Prostate gland (tissue), 2 donors: ENCODE measurements around the gene MBIP. TPM values are rescaled to one million over a fixed set of nuclear protein-coding genes. Genes with fewer than 3 reads are reported as not detected.

Source experiments
- DNase-seq: peaks from one replicate; pipeline ENCODE4 v3.0.0-alpha.2; 2019; ENCODE audit warnings: low spot score
- H3K27ac ChIP-seq, 2 donors: fragments of 200-600 bp; sonication (generic); 2 replicates each; pipeline ENCODE4 v1.5.1; 2017 to 2019
- H3K27me3 ChIP-seq: fragments of 200-600 bp; sonication (generic); replicated peaks from 2 replicates; pipeline ENCODE4 v1.5.1; 2019; ENCODE audit not compliant: insufficient read depth
- H3K36me3 ChIP-seq, 2 donors: fragments of 200-600 bp; sonication (generic); 1 replicate in 1 of 2; 2 replicates in 1 of 2; pipeline versions ENCODE4 v1.5.1 to v1.8.1; 2017 to 2019
- H3K4me1 ChIP-seq: fragments of 200-600 bp; sonication (generic); replicated peaks from 2 replicates; pipeline ENCODE4 v1.5.1; 2019
- H3K4me3 ChIP-seq, 2 donors: fragments of 200-600 bp; sonication (generic); 2 replicates each; pipeline ENCODE4 v1.5.1; 2017 to 2019
- H3K9me3 ChIP-seq: fragments of 200-600 bp; sonication (generic); 2 replicates; pipeline ENCODE4 v1.5.1; 2017
- CTCF ChIP-seq, 4 experiments: fragments of 200-600 bp in 2 of 4; fragments of 450-650 bp in 2 of 4; sonication (generic) in 2 of 4; IDR thresholded peaks; 1 replicate in 3 of 4; 2 replicates in 1 of 4; pipeline ENCODE4 v1.5.1; 2016 to 2019; ENCODE audit warnings: antibody characterized with exemption in 4 of 4, mild to moderate bottlenecking in 2 of 4, moderate library complexity in 2 of 4
- POLR2A ChIP-seq: fragments of 450-650 bp; IDR thresholded peaks from one replicate; pipeline ENCODE4 v1.6.1; 2016; ENCODE audit warnings: antibody characterized with exemption, mild to moderate bottlenecking
- POLR2AphosphoS5 ChIP-seq: sonication (generic); formaldehyde crosslinking; IDR thresholded peaks from one replicate; pipeline ENCODE4 v1.6.1; 2017; ENCODE audit warnings: antibody characterized with exemption
- WGBS: methylation state at CpG from one replicate; pipeline ENCODE4 v1.1.5; 2018; 5-methylcytosine and 5-hydroxymethylcytosine counted together
- intact Hi-C: fragments of 100-400 bp; cut with DNase I; formaldehyde crosslinking; loops from one replicate; pipeline ENCODE4 v1.14.2; 2022
- total RNA-seq, 2 donors: library from RNA; depleted of rRNA; stranded (reverse); fragments of >200 nt; gene quantifications; one replicate each; pipeline ENCODE4 v1.1.0, GENCODE V29; 2016

The MBIP gene
- total RNA-seq, 2 donors from 2014 or later = 15.0 to 17.7 TPM

- H3K36me3 ChIP-seq = no peaks in the 10 kb centered on the region
- WGBS = 68% methylated on average over 3 of the region's 3 CpGs
- no peaks in the 10 kb centered on the region for H3K4me1 ChIP-seq
- H3K27ac ChIP-seq = no peak overlapping the region
- H3K4me3 ChIP-seq = no peak overlapping the region
- H3K27me3 ChIP-seq = no peaks in the 10 kb centered on the region
- H3K9me3 ChIP-seq = no peaks in the 10 kb centered on the region
- DNase-seq = no peak
- TF ChIP-seq CTCF (IDR thresholded peaks at IDR 0.05) = no peak
- intact Hi-C loops = no loop called here
Observed at GRCh38 chr14:36258241-36258640, 62.2 kb downstream of the MBIP start.

- no peak for TF ChIP-seq POLR2A
- no peak for TF ChIP-seq CTCF (IDR thresholded peaks at IDR 0.05)
- TF ChIP-seq POLR2AphosphoS5 = peak; percentile 51
- no peaks in the 10 kb centered on the region for H3K9me3 ChIP-seq
- WGBS = 18% methylated on average over 7 of the region's 7 CpGs
- H3K27me3 ChIP-seq = no peaks in the 10 kb centered on the region
- H3K4me1 ChIP-seq = no peaks in the 10 kb centered on the region
- DNase-seq = peak; percentile 50
- no peak overlapping the region for H3K27ac ChIP-seq
- intact Hi-C loops = no loop called here
- H3K4me3 ChIP-seq = no peak overlapping the region
- no peaks in the 10 kb centered on the region for H3K36me3 ChIP-seq
Observed at GRCh38 chr14:36256126-36256801, 64.2 kb downstream of the MBIP start.

- H3K27ac ChIP-seq = no peak overlapping the region
- TF ChIP-seq CTCF (IDR thresholded peaks at IDR 0.05) (no peak), POLR2AphosphoS5 (no peak), POLR2A (no peak)
- H3K27me3 ChIP-seq = no peaks in the 10 kb centered on the region
- no peak overlapping the region for H3K4me3 ChIP-seq
- no peaks in the 10 kb centered on the region for H3K9me3 ChIP-seq
- 79% methylated on average over 8 of the region's 8 CpGs for WGBS
- intact Hi-C loops = no loop called here
- no peaks in the 10 kb centered on the region for H3K36me3 ChIP-seq
- H3K4me1 ChIP-seq = no peaks in the 10 kb centered on the region
- no peak for DNase-seq
Observed at GRCh38 chr14:36254020-36254624, 66.3 kb downstream of the MBIP start.

Other genes with a start within 250 kb of the MBIP start
- gene PTCSC3, start 143.9 kb downstream of the MBIP start, total RNA-seq = not detected
- not detected for gene NKX2-1, start 199.6 kb upstream of the MBIP start, total RNA-seq